GM18951 (cell line): Measurements from ENCODE around the gene C9orf85.
"Not testable (repeated sequence)": the region's sequence is repeated elsewhere in the genome, so short reads cannot be mapped to it uniquely, and the experiment has no call there.

Source experiments
- POLR2A ChIP-seq: IDR thresholded peaks from 4 replicates; pipeline ENCODE4 v1.6.1; 2011; ENCODE audit warnings: mild to moderate bottlenecking; ENCODE audit not compliant: insufficient read length, insufficient read depth; ENCODE audit errors: extremely low read depth
- in situ Hi-C: fragments of 300-500 bp; cut with MboI; formaldehyde crosslinking; loops from one replicate; pipeline ENCODE4 v1.12.0; 2022; ENCODE audit warnings: low sequenced_read_pairs, mixed read lengths, inconsistent platforms; ENCODE audit not compliant: unreplicated experiment

Gene C9orf85

GRCh38 chr9:71937070-71937625, 25.7 kb downstream of the C9orf85 start:
- TF ChIP-seq POLR2A, result no peak
- in situ Hi-C loops, result no loop called here

GRCh38 chr9:71937898-71938297, 26.5 kb downstream of the C9orf85 start:
- in situ Hi-C loops, result no loop called here

GRCh38 chr9:71941060-71941568, 29.7 kb downstream of the C9orf85 start:
- no peak for TF ChIP-seq POLR2A

More at GRCh38 chr9:71937898-71938297, 26.5 kb downstream of the C9orf85 start:
- no peak for TF ChIP-seq POLR2A

DNA sequence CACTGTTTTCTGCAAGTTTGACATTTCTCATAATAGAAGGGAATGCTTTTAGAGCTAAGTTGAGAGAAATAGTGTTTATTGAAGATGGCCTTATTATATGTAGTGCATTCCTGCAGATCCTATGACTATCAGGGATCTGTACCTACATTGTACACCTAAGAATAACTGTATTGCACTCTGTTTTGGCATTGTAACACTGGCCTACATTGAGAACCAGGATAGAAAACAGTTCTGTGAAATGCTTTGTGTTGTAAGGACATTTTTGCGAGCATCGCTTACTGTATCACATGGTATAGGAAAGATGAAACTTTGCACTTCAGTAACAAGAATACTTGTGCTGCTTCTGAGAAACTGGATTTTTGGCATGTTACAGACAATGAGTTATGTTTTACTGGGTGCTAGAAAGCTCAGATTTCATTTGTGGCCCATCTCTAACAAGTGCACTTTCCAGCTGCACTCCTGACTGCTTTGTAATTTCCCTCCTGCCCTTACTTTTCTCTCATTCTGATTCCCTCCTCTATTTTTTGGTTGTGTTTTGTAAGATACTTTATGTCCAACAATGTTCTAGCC, 30.6 kb downstream of the C9orf85 start:
- in situ Hi-C loops, result no loop called here

More at GRCh38 chr9:71941060-71941568, 29.7 kb downstream of the C9orf85 start:
- in situ Hi-C loops, result no loop called here

DNA sequence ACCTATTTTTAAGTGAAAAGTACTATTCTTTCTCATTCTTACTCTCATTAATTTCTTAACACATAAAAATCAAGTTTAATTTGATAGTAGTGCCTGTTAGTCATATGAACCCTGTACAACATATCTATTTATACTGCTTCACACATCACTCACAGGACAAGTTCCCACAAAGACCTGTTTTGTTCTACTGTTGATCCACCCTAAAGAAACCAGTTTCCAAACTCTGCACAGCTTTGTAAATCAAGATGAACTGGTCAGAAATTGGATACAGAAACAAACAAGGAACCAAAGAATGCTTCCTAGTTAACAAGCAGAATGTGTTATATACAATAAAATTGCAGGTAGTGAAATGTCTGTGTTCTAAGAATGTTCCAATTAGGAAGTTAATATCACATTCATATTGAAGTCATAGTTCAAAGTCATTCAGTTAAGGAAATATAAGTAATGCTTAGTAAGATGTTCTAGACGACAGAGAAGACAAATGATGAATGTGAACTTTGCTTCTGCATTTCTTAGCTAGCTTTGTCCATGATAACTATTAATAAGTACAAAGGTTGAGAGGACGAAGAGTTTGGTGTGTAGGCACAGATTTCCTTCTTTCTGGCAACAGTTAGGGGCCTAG, 33.4 kb downstream of the C9orf85 start:
- in situ Hi-C loops, result no loop called here
- no peak for TF ChIP-seq POLR2A

More for the DNA sequence above, 30.6 kb downstream of the C9orf85 start:
- TF ChIP-seq POLR2A, result no peak

GRCh38 chr9:71954652-71955051, 43.2 kb downstream of the C9orf85 start:
- in situ Hi-C loops, result not testable (repeated sequence)

DNA sequence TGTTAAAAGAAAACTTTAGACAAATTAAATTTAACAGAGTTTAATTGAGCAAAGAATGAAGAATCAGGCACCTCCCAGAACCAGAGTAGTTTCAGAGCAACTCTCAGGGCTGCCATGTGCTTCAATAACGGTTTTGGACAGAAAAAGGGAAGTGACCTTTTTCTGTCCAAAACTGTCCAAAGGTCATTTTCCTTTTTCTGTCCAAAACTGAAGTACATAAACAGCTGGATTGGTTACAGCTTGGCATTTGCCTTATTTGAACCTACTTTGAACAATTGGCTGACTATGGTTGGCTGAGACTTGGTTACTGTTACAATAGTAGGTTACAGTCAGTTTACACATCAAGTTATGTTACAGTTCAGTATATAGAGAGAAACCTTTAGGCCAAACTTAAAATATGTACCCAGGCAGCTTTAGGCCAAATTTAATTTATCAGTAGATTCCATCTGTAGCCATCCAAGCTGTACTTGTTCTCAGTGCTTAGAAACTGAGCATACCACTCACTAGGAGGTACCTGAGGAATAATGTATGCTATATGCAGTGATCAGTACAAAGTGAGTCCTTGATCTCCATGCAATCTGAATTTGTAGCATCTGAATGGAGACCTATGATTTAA, 44.0 kb downstream of the C9orf85 start:
- in situ Hi-C loops, result no loop called here
- TF ChIP-seq POLR2A, result no peak

- in situ Hi-C loops, result no loop called here
- no peak for TF ChIP-seq POLR2A
Observed at GRCh38 chr9:71962328-71962727, 50.9 kb downstream of the C9orf85 start.

DNA sequence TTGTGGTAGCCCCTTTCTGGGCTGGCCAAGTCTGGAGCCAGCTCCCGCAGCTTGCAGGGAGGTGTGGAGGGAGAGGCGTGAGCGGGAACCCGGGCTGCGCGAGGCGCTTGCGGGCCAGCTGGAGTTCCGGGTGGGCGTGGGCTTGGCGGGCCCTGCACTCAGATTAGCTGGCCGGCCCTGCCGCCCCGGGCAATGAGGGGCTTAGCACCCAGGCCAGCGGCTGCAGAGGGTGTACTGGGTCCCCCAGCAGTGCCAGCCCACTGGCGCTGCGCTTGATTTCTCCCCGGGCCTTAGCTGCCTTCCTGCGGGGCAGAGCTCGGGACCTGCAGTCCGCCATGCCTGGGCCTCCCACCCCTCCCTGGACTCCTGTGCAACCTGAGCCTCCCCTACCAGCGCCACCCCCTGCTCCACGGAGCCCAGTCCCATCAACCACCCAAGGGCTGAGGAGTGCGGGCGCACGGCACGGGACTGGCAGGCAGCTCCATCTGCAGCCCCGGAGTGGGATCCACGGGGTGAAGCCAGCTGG, 52.1 kb downstream of the C9orf85 start:
- in situ Hi-C loops, result not testable (repeated sequence)

DNA sequence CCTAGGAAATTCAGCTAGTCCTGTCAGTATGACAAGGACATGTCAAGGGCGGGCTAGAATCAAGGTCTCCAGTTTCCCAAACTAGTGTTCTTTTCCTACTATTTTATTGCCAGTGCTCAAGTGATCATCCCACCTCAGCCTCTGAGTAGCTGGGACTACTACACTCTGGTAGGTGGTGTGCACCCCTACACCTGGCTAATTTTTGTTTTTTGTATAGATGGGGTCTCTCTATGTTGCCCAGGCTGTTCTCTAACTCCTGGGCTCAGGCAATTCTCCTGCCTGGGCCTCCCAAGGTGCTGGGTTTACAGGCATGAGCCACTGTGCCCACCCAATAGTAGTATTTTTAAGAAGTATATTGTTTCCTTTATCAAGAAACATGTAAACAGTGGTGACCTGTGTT, 54.0 kb downstream of the C9orf85 start:
- in situ Hi-C loops, result no loop called here
- no peak for TF ChIP-seq POLR2A

DNA sequence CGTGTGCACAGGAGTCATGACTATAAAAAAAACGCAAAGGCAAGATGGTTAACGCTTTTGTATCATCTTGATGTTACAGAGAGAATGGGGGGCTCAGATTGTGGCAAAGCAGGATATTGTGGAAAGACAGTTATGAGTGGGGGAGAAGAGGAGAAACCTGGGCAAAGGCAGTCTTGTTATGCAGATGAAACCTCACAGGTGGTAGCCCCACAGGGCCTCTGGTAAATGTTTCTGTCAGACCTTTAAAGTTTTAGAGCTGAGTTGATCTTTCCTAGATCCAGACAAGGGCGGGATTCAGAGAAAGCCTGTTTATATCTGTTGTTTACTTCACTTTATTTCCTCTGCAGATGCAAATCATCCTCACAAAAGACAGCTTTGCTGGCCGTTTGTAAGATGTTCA, 55.2 kb downstream of the C9orf85 start:
- in situ Hi-C loops, result no loop called here
- TF ChIP-seq POLR2A, result no peak

DNA sequence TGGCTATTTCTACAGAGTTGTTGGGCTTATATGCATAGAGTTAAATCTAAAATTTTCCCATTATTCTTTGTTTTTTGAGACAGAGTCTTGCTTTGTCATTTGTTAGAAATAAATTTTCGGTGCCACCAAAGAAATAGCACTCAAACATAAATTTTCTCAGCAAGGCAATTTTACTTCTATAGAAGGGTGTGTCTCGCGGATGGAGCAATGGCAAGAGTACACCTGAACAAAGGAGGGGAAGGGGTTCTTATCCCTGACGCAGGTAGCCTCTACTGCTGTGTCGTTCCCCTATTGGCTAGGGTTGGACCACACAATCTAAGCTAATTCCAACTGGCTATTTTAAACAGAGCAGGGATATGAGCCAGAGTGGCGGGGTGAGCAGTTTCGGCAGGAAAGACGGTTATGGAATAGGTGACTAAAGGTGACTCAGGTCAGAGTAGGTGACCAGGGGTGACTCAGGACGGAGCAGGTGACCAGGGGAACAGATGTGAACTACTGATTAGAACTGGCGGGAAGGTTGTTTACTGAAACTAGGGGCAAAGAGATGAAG, 57.2 kb downstream of the C9orf85 start:
- in situ Hi-C loops, result no loop called here
- TF ChIP-seq POLR2A, result no peak

- TF ChIP-seq POLR2A, result no peak
- in situ Hi-C loops, result no loop called here
Observed at GRCh38 chr9:71975833-71976232, 64.4 kb downstream of the C9orf85 start.
